Endothelial cell (in vitro differentiated cells): ENCODE results near the gene DIPK1C. TPM values are rescaled to one million over a fixed set of nuclear protein-coding genes. Genes with fewer than 3 reads are reported as not detected.

Experiments used
- DNase-seq: peaks from one replicate; pipeline ENCODE4 v3.0.0; 2021; ENCODE audit warnings: low spot score
- H3K27ac Mint-ChIP-seq: one replicate; pipeline ENCODE4 v1.8.0; 2021; ENCODE audit warnings: mixed read lengths, inconsistent platforms; ENCODE audit not compliant: unreplicated experiment
- H3K27me3 Mint-ChIP-seq: one replicate; pipeline ENCODE4 v1.8.0; 2021; ENCODE audit warnings: mild to moderate bottlenecking, moderate library complexity, mixed read lengths, inconsistent platforms; ENCODE audit not compliant: unreplicated experiment
- H3K36me3 Mint-ChIP-seq: one replicate; pipeline ENCODE4 v1.8.0; 2021; ENCODE audit warnings: mild to moderate bottlenecking, low read depth, mixed read lengths, inconsistent platforms; ENCODE audit not compliant: unreplicated experiment
- H3K4me1 Mint-ChIP-seq: one replicate; pipeline ENCODE4 v1.8.0; 2021; ENCODE audit warnings: mild to moderate bottlenecking, mixed read lengths, inconsistent platforms; ENCODE audit not compliant: unreplicated experiment
- H3K4me3 Mint-ChIP-seq: one replicate; pipeline ENCODE4 v1.8.0; 2021; ENCODE audit warnings: mild to moderate bottlenecking, mixed read lengths, inconsistent platforms; ENCODE audit not compliant: unreplicated experiment
- H3K9me3 Mint-ChIP-seq: one replicate; pipeline ENCODE4 v1.8.0; 2021; ENCODE audit warnings: mixed read lengths, inconsistent platforms; ENCODE audit not compliant: unreplicated experiment
- total RNA-seq: library from RNA; stranded (reverse); fragmentation: NEBNext Ultra II Directional; extraction: Animal tissue kit (Norgen Biotek cat#: 25700); gene quantifications from one replicate; pipeline ENCODE4 v1.2.1, GENCODE V29; 2021; ENCODE audit not compliant: unreplicated experiment
- TF ChIP-seq, protein P1 (sequence below): fragments of 200-600 bp; sonication (generic); IDR thresholded peaks from one replicate; pipeline ENCODE4 v1.5.0; 2021; ENCODE audit warnings: antibody characterized with exemption; ENCODE audit not compliant: unreplicated experiment

The DIPK1C gene
- total RNA-seq, 1 donor from 2014 or later = 0.21 TPM

DNA sequence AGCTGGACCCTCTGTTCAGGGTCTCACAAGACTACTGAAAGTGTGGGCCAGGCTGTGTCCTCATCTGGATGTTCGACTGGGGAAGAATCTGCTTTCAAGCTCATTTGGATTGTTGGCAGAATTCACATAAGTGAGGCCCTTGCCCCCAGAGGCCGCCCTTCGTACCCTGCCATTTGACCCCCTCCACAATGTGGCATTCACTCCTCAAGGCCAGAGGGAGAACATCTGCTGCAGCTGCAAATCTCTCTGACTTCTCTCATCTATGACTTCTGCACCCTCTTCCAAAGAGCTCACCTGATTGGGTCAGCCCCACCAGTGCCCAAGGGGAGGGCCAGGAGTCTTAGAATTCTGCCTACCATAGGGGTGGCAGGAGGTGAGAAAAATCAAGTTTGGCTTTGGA, 35.2 kb upstream of the DIPK1C start:
- Mint-ChIP-seq H3K27ac (no peak overlapping the region), H3K36me3 (no peaks in the 10 kb centered on the region), H3K4me1 (peaks cover 8% of the 10 kb centered on the region), H3K4me3 (no peak overlapping the region), H3K9me3 (no peaks in the 10 kb centered on the region), H3K27me3 (peaks cover 4% of the 10 kb centered on the region)
- DNase-seq = no peak
- TF ChIP-seq, protein P1, sequence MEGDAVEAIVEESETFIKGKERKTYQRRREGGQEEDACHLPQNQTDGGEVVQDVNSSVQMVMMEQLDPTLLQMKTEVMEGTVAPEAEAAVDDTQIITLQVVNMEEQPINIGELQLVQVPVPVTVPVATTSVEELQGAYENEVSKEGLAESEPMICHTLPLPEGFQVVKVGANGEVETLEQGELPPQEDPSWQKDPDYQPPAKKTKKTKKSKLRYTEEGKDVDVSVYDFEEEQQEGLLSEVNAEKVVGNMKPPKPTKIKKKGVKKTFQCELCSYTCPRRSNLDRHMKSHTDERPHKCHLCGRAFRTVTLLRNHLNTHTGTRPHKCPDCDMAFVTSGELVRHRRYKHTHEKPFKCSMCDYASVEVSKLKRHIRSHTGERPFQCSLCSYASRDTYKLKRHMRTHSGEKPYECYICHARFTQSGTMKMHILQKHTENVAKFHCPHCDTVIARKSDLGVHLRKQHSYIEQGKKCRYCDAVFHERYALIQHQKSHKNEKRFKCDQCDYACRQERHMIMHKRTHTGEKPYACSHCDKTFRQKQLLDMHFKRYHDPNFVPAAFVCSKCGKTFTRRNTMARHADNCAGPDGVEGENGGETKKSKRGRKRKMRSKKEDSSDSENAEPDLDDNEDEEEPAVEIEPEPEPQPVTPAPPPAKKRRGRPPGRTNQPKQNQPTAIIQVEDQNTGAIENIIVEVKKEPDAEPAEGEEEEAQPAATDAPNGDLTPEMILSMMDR = no peak

DNA sequence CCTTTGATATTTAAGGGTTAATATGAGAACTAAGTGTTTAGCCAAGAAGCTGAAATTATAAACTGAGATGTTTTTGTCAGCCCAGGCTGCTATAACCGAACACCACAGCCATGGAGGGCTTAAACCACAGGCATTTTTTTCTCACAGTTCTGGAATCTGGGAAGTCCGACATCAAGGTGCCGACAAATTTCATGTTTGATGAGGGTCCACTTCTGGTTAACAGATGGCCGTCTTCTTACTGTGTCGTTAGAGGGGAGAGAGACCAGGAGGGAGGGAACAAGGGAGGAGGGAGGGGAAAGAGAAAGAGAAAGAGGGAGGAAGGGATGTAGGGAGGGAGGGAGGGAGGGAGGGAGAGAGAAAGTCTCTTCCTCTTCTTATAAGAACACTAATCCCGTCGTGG, 32.6 kb upstream of the DIPK1C start:
- H3K27me3 Mint-ChIP-seq = no peaks in the 10 kb centered on the region
- no peaks in the 10 kb centered on the region for H3K36me3 Mint-ChIP-seq
- no peak overlapping the region for H3K4me3 Mint-ChIP-seq
- H3K27ac Mint-ChIP-seq = no peak overlapping the region
- no peak for DNase-seq
- TF ChIP-seq, protein P1 = no peak
- H3K4me1 Mint-ChIP-seq = peaks cover 3% of the 10 kb centered on the region
- H3K9me3 Mint-ChIP-seq = no peaks in the 10 kb centered on the region

DNA sequence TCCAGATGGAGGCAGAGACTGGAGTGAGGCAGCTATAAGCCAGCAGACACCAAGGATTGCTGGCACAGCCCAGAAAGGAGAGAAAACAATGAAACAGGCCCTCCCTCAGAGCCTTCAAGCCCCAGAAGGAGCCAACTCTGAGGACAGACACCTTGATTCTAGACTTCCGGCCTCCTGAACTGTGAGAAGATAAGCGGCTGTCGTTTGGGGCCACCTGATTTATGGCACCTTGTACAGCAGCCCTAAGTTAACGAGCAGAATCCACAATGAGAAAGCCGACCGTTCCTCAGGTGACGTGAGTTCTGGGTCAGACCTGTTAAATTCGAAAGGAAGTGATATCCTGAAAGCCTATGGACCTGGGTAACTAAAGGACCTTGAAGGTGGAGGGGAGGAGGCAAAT, 31.8 kb upstream of the DIPK1C start:
- TF ChIP-seq, protein P1 = no peak
- Mint-ChIP-seq H3K4me3 (no peak overlapping the region), H3K4me1 (peaks cover 3% of the 10 kb centered on the region), H3K27ac (no peak overlapping the region), H3K9me3 (no peaks in the 10 kb centered on the region), H3K36me3 (no peaks in the 10 kb centered on the region), H3K27me3 (no peaks in the 10 kb centered on the region)
- no peak for DNase-seq

DNA sequence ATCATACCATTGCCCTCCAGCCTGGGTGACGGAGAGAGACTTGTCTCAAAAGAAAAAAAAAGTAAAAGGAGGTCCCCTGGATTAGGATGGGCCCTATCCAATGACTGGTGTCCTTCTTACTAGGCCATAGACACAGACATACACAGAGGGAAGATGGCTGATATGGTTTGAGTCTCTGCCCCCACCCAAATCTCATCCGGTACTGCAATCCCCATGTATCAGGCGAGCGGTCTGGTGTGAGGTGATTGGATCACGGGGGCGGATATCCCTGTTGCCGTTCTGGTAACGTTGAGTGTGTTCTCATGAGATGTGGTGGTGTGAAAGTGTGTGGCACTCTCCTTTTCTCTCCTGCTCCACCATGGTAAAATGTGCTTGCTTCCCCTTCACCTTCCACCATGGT, 31.2 kb upstream of the DIPK1C start:
- H3K27me3 Mint-ChIP-seq = no peaks in the 10 kb centered on the region
- DNase-seq = no peak
- no peak overlapping the region for H3K27ac Mint-ChIP-seq
- no peaks in the 10 kb centered on the region for H3K9me3 Mint-ChIP-seq
- no peak overlapping the region for H3K4me3 Mint-ChIP-seq
- TF ChIP-seq, protein P1 = no peak
- no peaks in the 10 kb centered on the region for H3K36me3 Mint-ChIP-seq
- peaks cover 3% of the 10 kb centered on the region for H3K4me1 Mint-ChIP-seq

DNA sequence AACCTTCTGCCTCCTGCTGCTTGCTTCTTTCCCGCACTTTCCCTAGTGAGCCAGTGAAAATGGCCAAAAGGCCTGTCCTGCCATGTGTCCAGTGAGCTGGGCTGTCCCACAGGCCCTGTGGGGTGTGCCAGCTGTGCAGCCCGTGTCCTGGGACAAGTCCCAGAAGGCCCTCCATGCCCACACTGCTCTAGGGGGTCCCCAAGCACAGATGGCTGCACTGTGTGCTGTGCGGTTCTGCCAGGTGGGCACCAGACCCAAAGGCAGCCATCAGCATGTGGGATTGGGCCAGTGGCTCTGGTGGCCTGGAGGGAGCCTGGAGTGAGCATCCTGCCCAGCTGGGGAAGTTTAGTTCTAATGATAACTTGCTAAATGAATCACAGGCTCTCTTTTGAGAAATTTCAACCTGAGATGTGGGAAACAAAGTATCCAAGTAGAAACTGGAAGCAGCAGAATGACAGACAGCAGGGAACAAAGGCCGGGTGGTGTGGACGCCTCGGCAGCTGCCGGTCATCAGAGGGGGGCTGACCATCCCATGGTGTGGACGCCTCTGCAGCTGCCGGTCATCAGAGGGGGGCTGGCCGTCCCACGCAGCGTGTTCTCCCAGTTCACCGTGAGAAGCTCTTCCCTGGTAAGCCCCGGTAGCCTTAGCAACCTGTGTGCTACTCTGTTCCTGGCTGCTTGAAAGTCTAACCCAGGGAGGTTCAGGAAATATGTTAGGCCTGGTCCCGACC, 29.2 kb upstream of the DIPK1C start:
- Mint-ChIP-seq H3K9me3 (no peaks in the 10 kb centered on the region), H3K27me3 (no peaks in the 10 kb centered on the region), H3K4me1 (peaks cover 3% of the 10 kb centered on the region), H3K4me3 (no peak overlapping the region), H3K36me3 (no peaks in the 10 kb centered on the region), H3K27ac (no peak overlapping the region)
- TF ChIP-seq, protein P1 = no peak
- no peak for DNase-seq
